ENCODE measurements around the gene SLC17A3.

SLC17A3 gene

GRCh38 chr6:25878721-25879322 is 4.8 kb upstream of the SLC17A3 start:
- TF ChIP-seq CTCF (conservative IDR thresholded peaks at IDR 0.05), result no peak

DNA sequence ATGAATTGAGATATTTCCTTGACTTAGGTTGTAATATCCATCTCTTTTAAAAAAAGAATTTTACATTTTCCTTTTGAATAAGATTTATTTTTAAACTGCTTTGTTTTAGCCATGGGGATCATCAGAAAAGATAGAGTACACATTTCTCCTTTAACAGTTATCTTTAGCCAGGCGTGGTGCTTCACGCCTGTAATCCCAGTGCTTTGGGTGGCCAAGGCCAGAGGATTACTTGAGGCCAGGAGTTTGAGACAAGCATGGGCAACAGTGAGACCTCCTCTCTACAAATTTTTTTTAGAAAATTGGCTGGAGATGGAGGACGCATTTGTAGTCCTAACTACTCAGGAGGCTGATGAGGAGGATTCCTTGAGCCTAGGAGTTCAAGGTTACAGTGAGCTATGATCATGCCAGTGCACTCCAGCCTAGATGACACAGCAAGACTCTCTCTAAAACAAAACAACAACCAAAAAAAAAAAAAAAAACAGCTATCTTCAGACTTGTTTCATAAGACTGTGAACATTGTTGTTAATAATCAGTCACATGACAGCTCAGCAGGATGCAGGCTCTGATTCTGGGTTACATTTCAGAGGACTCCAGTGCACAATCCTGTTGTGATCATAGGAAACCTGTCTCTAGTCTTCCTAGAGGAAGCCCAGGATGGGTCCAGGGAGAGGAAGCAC is 2.0 kb upstream of the SLC17A3 start:
- no peak for TF ChIP-seq CTCF (conservative IDR thresholded peaks at IDR 0.05)
- H3K27ac ChIP-seq, result no peak overlapping the region

More at GRCh38 chr6:25878721-25879322, 4.8 kb upstream of the SLC17A3 start:
- H3K27ac ChIP-seq, result no peak overlapping the region

DNA sequence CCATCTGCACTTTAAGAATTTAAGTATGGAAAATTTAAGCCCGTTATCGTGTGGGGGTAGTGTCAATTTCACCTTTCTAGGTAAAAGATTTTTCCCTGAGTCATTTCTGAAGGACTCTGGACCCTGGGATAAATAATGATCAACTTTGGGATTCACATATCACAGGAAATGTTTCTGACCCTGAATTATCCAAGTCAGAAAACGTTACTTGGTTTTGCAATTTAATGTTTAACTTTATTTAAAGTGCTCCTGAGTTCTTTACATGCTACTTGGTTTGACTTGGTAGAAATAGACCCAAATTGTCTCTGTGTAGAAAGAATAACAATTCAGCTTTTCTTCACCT is 1.5 kb upstream of the SLC17A3 start:
- TF ChIP-seq CTCF (conservative IDR thresholded peaks at IDR 0.05), result no peak

DNA sequence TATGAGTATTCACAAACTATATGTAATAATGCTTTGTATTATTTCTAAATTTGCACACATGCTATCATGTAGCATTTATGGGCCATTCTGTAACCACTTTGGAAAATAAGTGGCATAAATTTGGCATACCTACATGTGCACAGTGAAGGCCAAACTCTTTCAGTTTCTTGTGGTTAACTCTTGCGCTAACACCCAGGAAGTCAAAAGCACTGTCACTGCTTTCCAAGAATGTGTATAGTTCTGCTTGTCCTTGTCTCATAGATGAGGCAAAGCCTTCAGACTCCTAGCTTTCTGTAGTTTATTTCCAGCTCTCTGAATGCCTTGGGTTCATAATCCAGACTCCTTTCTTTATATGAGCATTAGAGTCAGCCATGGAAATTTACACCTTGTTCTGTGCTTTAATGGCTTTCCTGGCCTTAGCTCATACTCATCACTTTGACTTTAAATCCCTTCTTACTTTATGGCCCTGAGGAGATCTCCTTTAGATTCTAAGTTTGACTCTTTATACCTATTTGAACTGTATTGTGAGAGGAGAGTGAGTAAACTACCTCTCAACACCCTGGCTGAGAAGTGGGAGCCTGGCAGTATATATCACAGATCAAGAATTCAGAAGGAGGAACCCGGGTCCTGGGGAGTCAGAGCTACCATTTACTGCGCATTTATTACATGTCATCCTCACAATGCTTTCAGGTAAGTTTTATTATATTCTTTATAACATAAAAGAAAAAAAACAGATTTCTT is 949 bp upstream of the SLC17A3 start:
- no peak overlapping the region for H3K27ac ChIP-seq

More for the DNA sequence above, 1.5 kb upstream of the SLC17A3 start:
- no peak overlapping the region for H3K27ac ChIP-seq

GRCh38 chr6:25872814-25873213 is 1.2 kb downstream of the SLC17A3 start:
- no peak for TF ChIP-seq CTCF (conservative IDR thresholded peaks at IDR 0.05)
- H3K27ac ChIP-seq, result no peak overlapping the region

More for the DNA sequence above, 949 bp upstream of the SLC17A3 start:
- TF ChIP-seq CTCF (conservative IDR thresholded peaks at IDR 0.05), result no peak

GRCh38 chr6:25869840-25870239 is 4.2 kb downstream of the SLC17A3 start:
- no peak overlapping the region for H3K27ac ChIP-seq
- no peak for TF ChIP-seq CTCF (conservative IDR thresholded peaks at IDR 0.05)

GRCh38 chr6:25868436-25869183 is 5.4 kb downstream of the SLC17A3 start:
- H3K27ac ChIP-seq, result no peak overlapping the region
- no peak for TF ChIP-seq CTCF (conservative IDR thresholded peaks at IDR 0.05)
